ENCODE results near the gene VCX3B. TPM values are rescaled to one million over a fixed set of nuclear protein-coding genes. Genes with fewer than 3 reads are reported as not detected.
"Not testable (repeated sequence)": the region's sequence is repeated elsewhere in the genome, so short reads cannot be mapped to it uniquely, and the experiment has no call there.

The VCX3B gene
- total and polyA plus RNA-seq, 2 of the 4 experiments (the other 2 are of a cell fraction): not detected

- Histone ChIP-seq H3K56ac (ENCODE audit: extremely low read depth, insufficient read depth, low read length) (no peak overlapping the region), H3K23ac (ENCODE audit: low read depth, low read length) (no peak overlapping the region), H2BK5ac (ENCODE audit: low read depth, low read length, poor library complexity, severe bottlenecking) (no peak overlapping the region), H3K14ac (replicated peaks; ENCODE audit: low read depth, low read length) (no peak overlapping the region), H2BK120ac (ENCODE audit: low read depth, low read length) (no peak overlapping the region), H3K9ac (ENCODE audit: low read depth, low read length) (no peak overlapping the region), H4K8ac (ENCODE audit: low read depth in 2 of 2, low read length in 2 of 2) (no peak overlapping the region), H3K27me3 (ENCODE audit: control insufficient read depth, insufficient read depth, low read length) (no peaks in the 10 kb centered on the region), H4K20me1 (ENCODE audit: insufficient read depth, low read length) (no peaks in the 10 kb centered on the region), H3K36me3 (ENCODE audit: control insufficient read depth, insufficient read depth, low read length) (no peaks in the 10 kb centered on the region), H3K79me1 (ENCODE audit: low read depth in 1 of 2, low read length in 2 of 2) (no peaks in the 10 kb centered on the region), H3K4me2 (ENCODE audit: low read depth, low read length) (no peak overlapping the region), H2BK15ac (ENCODE audit: low read depth, low read length) (no peak overlapping the region), H3K9me1 (ENCODE audit: insufficient read depth, low read length) (no peaks in the 10 kb centered on the region), H3K4me1 (ENCODE audit: control insufficient read depth, insufficient read depth, low read length) (no peaks in the 10 kb centered on the region), H4K5ac (ENCODE audit: low read depth, low read length) (no peak overlapping the region), H3K27ac (ENCODE audit: insufficient read depth, low read length) (no peak overlapping the region), H3K4me3 (ENCODE audit: insufficient read depth, low read depth, low read length) (no peak overlapping the region), H2BK20ac (ENCODE audit: low read depth, low read length) (no peak overlapping the region), H4K91ac (ENCODE audit: insufficient read depth, low read depth, low read length) (no peak overlapping the region), H3K4ac (ENCODE audit: low read depth, low read length) (no peak overlapping the region), H2AK9ac (replicated peaks; ENCODE audit: low read depth, low read length, poor library complexity) (no peak overlapping the region), H2AFZ (replicated peaks; ENCODE audit: low read length, poor library complexity) (no peak overlapping the region), H3K9me3 (ENCODE audit: control insufficient read depth, insufficient read depth, low read length) (peaks cover 7% of the 10 kb centered on the region; the same call in 1 of the 2 replicates), H2AK5ac (ENCODE audit: low read depth, low read length) (no peak overlapping the region), H3K18ac (ENCODE audit: low read depth, low read length) (no peak overlapping the region)
- DNase-seq (no peak), ATAC-seq (ENCODE audit: low read depth) (no peak)
- intact Hi-C loops (cut with micrococcal nuclease): no loop called here
- in situ Hi-C loops (cut with MboI; ENCODE audit: low sequenced_read_pairs): no loop called here
- ChIA-PET CTCF (no interaction called here), POLR2A (ENCODE audit: unreplicated experiment) (no interaction called here)
- dilution Hi-C loops (cut with HindIII; ENCODE audit: low sequenced_read_pairs, unreplicated experiment): no loop called here
- TF ChIP-seq RCOR1 (IDR thresholded peaks at IDR 0.05; ENCODE audit: insufficient replicate concordance, low read length) (no peak), RAD21 (IDR thresholded peaks at IDR 0.05; ENCODE audit: low read length) (no peak), POLR2A (IDR thresholded peaks at IDR 0.05; ENCODE audit: low read depth, low read length) (no peak), FOS (IDR thresholded peaks at IDR 0.05; ENCODE audit: low read depth, low read length) (no peak), SMC3 (IDR thresholded peaks at IDR 0.05; ENCODE audit: low read depth, low read length) (no peak), ELK1 (IDR thresholded peaks at IDR 0.05; ENCODE audit: borderline replicate concordance, low read depth, low read length) (no peak), USF2 (IDR thresholded peaks at IDR 0.05; ENCODE audit: low read depth, low read length) (no peak)
- no CpG with 5 or more reads among the region's 4 CpGs for WGBS, 2 experiments (ENCODE audit: extremely low coverage in 2 of 2, insufficient read length in 1 of 2)
- no TSS peak for BruUV-seq (replicated peaks)
Measured at GRCh38 chrX:8500203-8500602, 35.6 kb downstream of the VCX3B start.

DNA sequence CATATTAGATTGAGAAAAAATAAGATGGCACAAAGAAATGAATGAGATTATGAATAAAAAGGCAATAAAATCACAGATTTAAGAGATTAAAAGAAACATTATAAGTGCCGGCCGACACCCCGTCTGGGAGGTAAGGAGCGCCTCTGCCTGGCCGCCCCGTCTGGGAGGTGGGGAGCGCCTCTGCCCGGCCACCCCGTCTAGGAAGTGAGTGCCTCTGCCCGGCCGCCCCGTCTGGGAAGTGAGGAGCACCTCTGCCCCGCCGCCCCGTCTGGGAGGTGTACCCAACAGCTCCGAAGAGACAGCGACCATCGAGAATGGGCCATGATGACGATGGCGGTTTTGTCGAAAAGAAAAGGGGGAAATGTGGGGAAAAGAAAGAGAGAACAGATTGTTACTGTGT lies 37.5 kb downstream of the VCX3B start:
- H2BK120ac ChIP-seq (ENCODE audit: low read depth, low read length); H3K9me1 ChIP-seq (ENCODE audit: insufficient read depth, low read length); H3K4me1 ChIP-seq (ENCODE audit: control insufficient read depth, insufficient read depth, low read length); H3K27ac ChIP-seq (ENCODE audit: insufficient read depth, low read length); H3K79me1 ChIP-seq (ENCODE audit: low read depth in 1 of 2, low read length in 2 of 2); CTCF ChIA-PET; in situ Hi-C loops (cut with MboI; ENCODE audit: low sequenced_read_pairs); H2BK15ac ChIP-seq (ENCODE audit: low read depth, low read length); ATAC-seq (ENCODE audit: low read depth); H3K14ac ChIP-seq (replicated peaks; ENCODE audit: low read depth, low read length); H2AK9ac ChIP-seq (replicated peaks; ENCODE audit: low read depth, low read length, poor library complexity); H4K20me1 ChIP-seq (ENCODE audit: insufficient read depth, low read length); H2AFZ ChIP-seq (replicated peaks; ENCODE audit: low read length, poor library complexity); POLR2A ChIA-PET (ENCODE audit: unreplicated experiment); dilution Hi-C loops (cut with HindIII; ENCODE audit: low sequenced_read_pairs, unreplicated experiment); BruUV-seq (replicated peaks); H3K4me3 ChIP-seq (ENCODE audit: insufficient read depth, low read depth, low read length); H4K91ac ChIP-seq (ENCODE audit: insufficient read depth, low read depth, low read length); H2AK5ac ChIP-seq (ENCODE audit: low read depth, low read length); H3K4me2 ChIP-seq (ENCODE audit: low read depth, low read length); H2BK5ac ChIP-seq (ENCODE audit: low read depth, low read length, poor library complexity, severe bottlenecking); H3K9ac ChIP-seq (ENCODE audit: low read depth, low read length); H2BK20ac ChIP-seq (ENCODE audit: low read depth, low read length); H4K8ac ChIP-seq (ENCODE audit: low read depth in 2 of 2, low read length in 2 of 2); DNase-seq; H3K18ac ChIP-seq (ENCODE audit: low read depth, low read length); H4K5ac ChIP-seq (ENCODE audit: low read depth, low read length); H3K23ac ChIP-seq (ENCODE audit: low read depth, low read length); H3K4ac ChIP-seq (ENCODE audit: low read depth, low read length); H3K9me3 ChIP-seq (ENCODE audit: control insufficient read depth, insufficient read depth, low read length); H3K27me3 ChIP-seq (ENCODE audit: control insufficient read depth, insufficient read depth, low read length); intact Hi-C loops (cut with micrococcal nuclease); H3K56ac ChIP-seq (ENCODE audit: extremely low read depth, insufficient read depth, low read length); H3K36me3 ChIP-seq (ENCODE audit: control insufficient read depth, insufficient read depth, low read length): not testable (repeated sequence)
- WGBS, 2 experiments (ENCODE audit: extremely low coverage in 2 of 2, insufficient read length in 1 of 2): no CpG with 5 or more reads among the region's 21 CpGs

All from IMR-90 (cell line).